ENCODE measurements around the gene RSPH1.

The RSPH1 gene

DNA sequence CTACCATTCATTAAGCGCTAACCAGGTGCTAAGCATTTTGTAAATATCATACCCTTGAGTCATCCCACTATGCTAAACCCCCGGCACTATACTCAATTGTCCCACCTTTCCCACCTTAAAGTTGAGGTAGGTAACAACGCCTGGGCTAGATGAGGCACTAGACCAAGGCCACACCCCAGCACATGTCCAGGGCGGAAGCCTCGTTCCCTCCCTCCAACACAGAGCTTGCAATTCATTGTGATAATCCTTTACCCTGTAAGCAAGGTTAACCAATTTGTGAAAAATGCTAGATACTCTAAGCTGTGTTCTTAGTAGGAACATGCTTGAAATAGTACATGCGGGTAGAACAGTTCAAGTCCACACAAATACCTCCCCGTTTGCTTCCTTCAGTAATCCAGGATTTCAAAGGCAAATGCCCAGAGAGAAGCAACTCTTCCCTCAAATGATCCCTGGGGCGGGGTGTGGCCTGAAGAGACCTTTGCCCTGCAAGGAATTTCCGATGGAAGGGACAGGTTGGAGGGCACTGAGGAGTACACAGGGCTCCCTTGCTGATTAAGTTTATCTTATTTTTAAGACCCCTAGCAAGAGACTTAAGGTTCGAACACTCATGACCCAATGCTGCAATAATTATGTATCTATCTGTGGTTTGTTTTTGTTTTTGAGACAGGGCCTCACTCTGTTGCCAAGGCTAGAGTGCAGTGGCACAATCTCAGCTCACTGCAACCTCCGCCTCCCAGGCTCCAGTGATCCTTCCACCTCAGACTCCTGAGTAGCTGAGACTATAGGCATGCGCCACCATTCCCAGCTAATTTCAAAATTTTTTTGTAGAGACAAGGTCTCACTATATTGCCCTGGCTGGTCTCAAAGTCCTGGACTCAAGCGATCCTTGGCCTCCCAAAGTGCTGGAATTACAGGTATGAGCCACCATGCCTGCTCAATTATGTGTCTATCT lies 2.6 kb downstream of the RSPH1 start:
- H3K4me3 ChIP-seq (ENCODE audit: low read length) = no peak overlapping the region
- no peak overlapping the region for H3K9ac ChIP-seq (ENCODE audit: low read length)
- no peaks in the 10 kb centered on the region for H3K36me3 ChIP-seq (ENCODE audit: control insufficient read depth, low read depth, low read length)
- H3K4me1 ChIP-seq (ENCODE audit: control insufficient read depth, low read depth, low read length) = peaks cover 11% of the 10 kb centered on the region
- H3K9me3 ChIP-seq (ENCODE audit: control insufficient read depth, low read depth, low read length) = no peaks in the 10 kb centered on the region
- peaks cover 10% of the 10 kb centered on the region for H3K27me3 ChIP-seq (ENCODE audit: control insufficient read depth, insufficient read depth, low read length)
- H3K27ac ChIP-seq (ENCODE audit: low read length) = no peak overlapping the region

DNA sequence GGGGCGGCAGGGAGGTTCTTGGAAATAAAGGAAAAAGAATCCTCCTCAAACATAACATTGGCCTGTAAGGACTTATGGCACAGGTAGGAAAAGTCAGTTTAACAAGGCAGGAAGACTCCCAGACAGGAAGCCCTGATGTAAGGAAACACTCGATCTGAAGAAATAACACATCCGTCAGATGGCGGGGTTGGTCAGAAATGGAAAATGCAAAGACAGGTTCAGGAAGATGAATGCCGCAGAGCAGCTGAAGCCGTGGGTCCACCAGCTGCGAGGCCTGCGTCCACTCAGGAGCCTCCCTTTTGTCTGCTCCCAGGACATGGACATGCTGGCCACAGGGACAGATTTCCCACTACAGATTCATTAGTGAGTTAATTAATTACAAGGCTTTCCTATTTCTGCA lies 3.8 kb downstream of the RSPH1 start:
- no peaks in the 10 kb centered on the region for H3K9me3 ChIP-seq (ENCODE audit: control insufficient read depth, low read depth, low read length)
- H3K4me3 ChIP-seq (ENCODE audit: low read length) = no peak overlapping the region
- no peak overlapping the region for H3K9ac ChIP-seq (ENCODE audit: low read length)
- no peak overlapping the region for H3K27ac ChIP-seq (ENCODE audit: low read length)
- peaks cover 10% of the 10 kb centered on the region for H3K27me3 ChIP-seq (ENCODE audit: control insufficient read depth, insufficient read depth, low read length)
- peaks cover 9% of the 10 kb centered on the region for H3K4me1 ChIP-seq (ENCODE audit: control insufficient read depth, low read depth, low read length)
- no peaks in the 10 kb centered on the region for H3K36me3 ChIP-seq (ENCODE audit: control insufficient read depth, low read depth, low read length)

DNA sequence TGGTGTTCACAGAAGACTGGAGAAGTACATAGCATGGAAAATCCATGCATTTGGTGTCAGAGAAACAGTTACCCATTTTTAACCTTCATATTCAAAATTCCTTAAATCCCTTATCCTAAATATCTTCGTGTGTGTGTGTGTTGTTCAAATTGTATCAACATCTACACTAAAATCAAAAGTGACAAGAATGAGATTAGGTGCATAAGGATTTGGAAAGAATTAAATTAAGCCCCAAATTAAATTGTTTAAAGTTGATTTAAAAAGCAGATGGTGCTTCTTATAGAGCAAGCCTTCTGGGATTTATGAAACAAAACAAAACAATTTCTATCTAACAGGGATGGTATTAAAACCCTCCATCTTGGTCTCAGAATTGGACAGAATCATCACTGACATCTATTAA lies 4.7 kb downstream of the RSPH1 start:
- Histone ChIP-seq H3K27me3 (ENCODE audit: control insufficient read depth, insufficient read depth, low read length) (peaks cover 10% of the 10 kb centered on the region), H3K9me3 (ENCODE audit: control insufficient read depth, low read depth, low read length) (no peaks in the 10 kb centered on the region), H3K27ac (ENCODE audit: low read length) (no peak overlapping the region), H3K4me3 (ENCODE audit: low read length) (no peak overlapping the region), H3K9ac (ENCODE audit: low read length) (no peak overlapping the region), H3K4me1 (ENCODE audit: control insufficient read depth, low read depth, low read length) (peaks cover 6% of the 10 kb centered on the region), H3K36me3 (ENCODE audit: control insufficient read depth, low read depth, low read length) (no peaks in the 10 kb centered on the region)

DNA sequence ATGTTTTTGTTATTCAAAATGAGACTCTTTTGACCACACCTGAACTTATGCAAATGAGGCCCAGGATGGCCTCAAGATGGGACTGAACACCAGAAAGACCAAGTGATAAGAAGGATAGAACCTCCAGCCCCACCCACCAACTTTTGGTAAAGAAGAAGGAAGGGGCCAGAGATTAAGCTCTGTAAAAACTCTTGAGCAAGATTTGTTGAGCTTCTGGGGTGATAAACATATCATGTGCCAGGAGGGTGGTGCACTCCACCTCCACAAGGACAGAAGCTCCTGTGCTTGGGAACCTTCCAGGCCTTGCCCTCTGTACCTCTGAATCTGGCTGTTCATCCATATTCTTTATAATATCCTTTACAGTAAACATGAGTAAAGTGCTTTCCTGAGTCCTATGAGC lies 5.3 kb downstream of the RSPH1 start:
- peaks cover 9% of the 10 kb centered on the region for H3K27me3 ChIP-seq (ENCODE audit: control insufficient read depth, insufficient read depth, low read length)
- H3K9ac ChIP-seq (ENCODE audit: low read length) = no peak overlapping the region
- no peak overlapping the region for H3K27ac ChIP-seq (ENCODE audit: low read length)
- peaks cover 4% of the 10 kb centered on the region for H3K4me1 ChIP-seq (ENCODE audit: control insufficient read depth, low read depth, low read length)
- no peak overlapping the region for H3K4me3 ChIP-seq (ENCODE audit: low read length)
- H3K36me3 ChIP-seq (ENCODE audit: control insufficient read depth, low read depth, low read length) = no peaks in the 10 kb centered on the region
- H3K9me3 ChIP-seq (ENCODE audit: control insufficient read depth, low read depth, low read length) = no peaks in the 10 kb centered on the region

DNA sequence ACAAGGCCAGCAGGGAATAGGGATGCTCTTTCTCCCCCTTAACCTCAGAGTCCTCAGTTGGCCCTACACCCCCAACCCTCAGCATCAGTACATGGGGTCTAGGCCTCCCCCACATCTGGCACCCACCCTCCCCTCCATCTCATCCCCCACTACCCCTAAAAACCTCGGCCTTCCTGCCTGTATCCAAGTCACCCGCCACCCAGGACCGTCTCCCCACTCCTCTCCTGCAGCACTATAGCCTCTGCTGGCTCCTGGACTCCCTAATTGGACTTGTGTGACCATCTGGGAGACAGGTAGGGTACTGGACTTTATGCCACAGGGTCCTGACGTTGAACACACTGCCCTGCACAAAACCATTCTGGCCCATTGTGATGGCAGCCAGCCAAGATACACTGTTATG lies 6.0 kb downstream of the RSPH1 start:
- H3K36me3 ChIP-seq (ENCODE audit: control insufficient read depth, low read depth, low read length) = no peaks in the 10 kb centered on the region
- H3K27ac ChIP-seq (ENCODE audit: low read length) = no peak overlapping the region
- H3K9me3 ChIP-seq (ENCODE audit: control insufficient read depth, low read depth, low read length) = no peaks in the 10 kb centered on the region
- H3K9ac ChIP-seq (ENCODE audit: low read length) = no peak overlapping the region
- no peak overlapping the region for H3K4me3 ChIP-seq (ENCODE audit: low read length)
- H3K27me3 ChIP-seq (ENCODE audit: control insufficient read depth, insufficient read depth, low read length) = peaks cover 1% of the 10 kb centered on the region
- H3K4me1 ChIP-seq (ENCODE audit: control insufficient read depth, low read depth, low read length) = no peaks in the 10 kb centered on the region

DNA sequence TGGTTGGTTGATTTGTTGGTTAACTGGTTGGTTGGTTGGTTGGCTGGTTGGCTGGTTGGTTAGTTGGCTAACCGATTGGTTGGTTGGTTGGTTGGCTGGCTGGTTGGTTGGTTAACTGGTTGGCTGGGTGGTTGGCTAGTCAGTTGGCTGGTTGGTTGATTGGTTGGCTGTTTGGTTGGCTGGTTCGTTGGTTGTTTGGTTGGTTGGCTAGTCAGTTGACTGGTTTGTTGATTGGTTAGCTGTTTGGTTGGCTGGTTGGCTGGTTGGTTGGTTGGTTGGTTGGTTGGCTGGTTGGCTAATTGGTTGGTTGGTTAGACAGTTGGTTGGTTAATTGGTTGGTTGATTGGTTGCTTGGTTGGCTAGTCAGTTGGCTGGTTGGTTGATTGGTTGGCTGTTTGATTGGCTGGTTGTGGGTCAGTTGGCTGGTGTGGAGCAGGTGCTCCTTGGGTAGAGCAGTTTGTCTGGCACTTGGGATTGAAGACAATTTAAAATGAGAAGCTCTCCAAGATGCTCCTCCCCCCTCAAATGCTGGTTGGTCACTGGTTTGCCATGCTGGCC lies 6.9 kb downstream of the RSPH1 start:
- no peaks in the 10 kb centered on the region for H3K4me1 ChIP-seq (ENCODE audit: control insufficient read depth, low read depth, low read length)
- no peak overlapping the region for H3K9ac ChIP-seq (ENCODE audit: low read length)
- H3K27me3 ChIP-seq (ENCODE audit: control insufficient read depth, insufficient read depth, low read length) = no peaks in the 10 kb centered on the region
- H3K27ac ChIP-seq (ENCODE audit: low read length) = no peak overlapping the region
- no peaks in the 10 kb centered on the region for H3K9me3 ChIP-seq (ENCODE audit: control insufficient read depth, low read depth, low read length)
- no peak overlapping the region for H3K4me3 ChIP-seq (ENCODE audit: low read length)
- H3K36me3 ChIP-seq (ENCODE audit: control insufficient read depth, low read depth, low read length) = no peaks in the 10 kb centered on the region

DNA sequence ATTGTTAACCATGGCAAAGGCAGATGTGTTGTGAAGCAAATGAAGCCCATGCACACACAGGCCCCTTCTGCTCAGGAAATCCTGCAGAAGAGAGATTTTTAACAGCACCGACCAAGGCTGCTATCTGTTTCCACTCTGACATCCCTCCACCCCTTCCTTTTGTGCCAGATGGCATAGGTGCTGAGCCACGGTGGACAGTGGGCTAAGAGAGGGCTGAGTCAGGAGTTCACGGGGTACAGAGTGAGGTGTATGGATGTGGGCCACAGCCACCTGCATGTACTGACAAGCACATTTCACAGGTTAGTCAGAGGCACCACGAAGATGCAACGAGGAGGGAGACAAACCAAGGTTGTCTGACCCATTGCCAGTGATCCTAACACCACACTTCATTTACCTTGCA lies 9.5 kb downstream of the RSPH1 start:
- H3K27me3 ChIP-seq (ENCODE audit: control insufficient read depth, insufficient read depth, low read length) = no peaks in the 10 kb centered on the region
- H3K9ac ChIP-seq (ENCODE audit: low read length) = no peak overlapping the region
- H3K9me3 ChIP-seq (ENCODE audit: control insufficient read depth, low read depth, low read length) = no peaks in the 10 kb centered on the region
- H3K27ac ChIP-seq (ENCODE audit: low read length) = no peak overlapping the region
- H3K4me3 ChIP-seq (ENCODE audit: low read length) = no peak overlapping the region
- no peaks in the 10 kb centered on the region for H3K36me3 ChIP-seq (ENCODE audit: control insufficient read depth, low read depth, low read length)
- no peaks in the 10 kb centered on the region for H3K4me1 ChIP-seq (ENCODE audit: control insufficient read depth, low read depth, low read length)

DNA sequence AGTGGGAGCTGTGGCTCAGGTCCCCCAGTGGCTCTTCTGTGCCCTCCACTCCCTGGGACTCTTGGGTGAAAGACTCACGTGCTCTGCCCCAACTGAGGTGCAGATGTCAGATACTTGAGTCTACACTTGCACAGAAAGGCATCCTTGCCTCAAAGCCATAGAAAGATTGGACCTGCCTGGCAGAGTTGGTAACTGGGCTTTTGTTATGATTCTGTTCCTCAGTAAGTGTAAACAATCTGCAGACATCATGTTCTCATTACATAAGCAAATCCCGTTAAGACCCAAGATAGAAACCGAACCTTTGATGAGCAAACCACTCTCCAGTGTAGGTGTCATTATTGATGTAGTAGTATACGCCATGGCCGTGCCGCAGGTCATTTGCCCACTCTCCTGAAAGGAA lies 10.0 kb downstream of the RSPH1 start:
- H3K4me3 ChIP-seq (ENCODE audit: low read length) = no peak overlapping the region
- no peak overlapping the region for H3K9ac ChIP-seq (ENCODE audit: low read length)
- no peaks in the 10 kb centered on the region for H3K36me3 ChIP-seq (ENCODE audit: control insufficient read depth, low read depth, low read length)
- no peaks in the 10 kb centered on the region for H3K27me3 ChIP-seq (ENCODE audit: control insufficient read depth, insufficient read depth, low read length)
- H3K9me3 ChIP-seq (ENCODE audit: control insufficient read depth, low read depth, low read length) = no peaks in the 10 kb centered on the region
- H3K27ac ChIP-seq (ENCODE audit: low read length) = no peak overlapping the region
- no peaks in the 10 kb centered on the region for H3K4me1 ChIP-seq (ENCODE audit: control insufficient read depth, low read depth, low read length)

DNA sequence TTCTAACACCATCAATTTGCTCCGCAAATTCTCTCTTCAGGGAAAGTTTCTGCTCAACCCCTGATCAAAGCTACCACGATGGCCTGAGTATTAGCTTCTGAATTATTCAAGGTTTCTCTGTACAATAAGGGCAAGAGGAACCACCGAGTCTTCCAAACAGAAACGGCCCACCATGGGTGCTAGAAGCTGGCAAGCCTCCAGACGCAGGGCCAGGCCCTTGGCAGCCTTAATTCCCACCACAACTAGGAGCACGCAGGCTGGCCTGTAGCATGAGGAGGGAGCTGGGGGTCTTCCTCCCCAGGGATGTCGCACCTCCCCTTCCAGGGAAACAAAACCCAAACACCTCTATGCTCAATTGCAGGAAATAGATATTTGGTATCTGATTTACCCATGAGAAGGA lies 11.1 kb downstream of the RSPH1 start:
- Histone ChIP-seq H3K36me3 (ENCODE audit: control insufficient read depth, low read depth, low read length) (no peaks in the 10 kb centered on the region), H3K27ac (ENCODE audit: low read length) (no peak overlapping the region), H3K4me1 (ENCODE audit: control insufficient read depth, low read depth, low read length) (no peaks in the 10 kb centered on the region), H3K4me3 (ENCODE audit: low read length) (no peak overlapping the region), H3K9ac (ENCODE audit: low read length) (no peak overlapping the region), H3K9me3 (ENCODE audit: control insufficient read depth, low read depth, low read length) (no peaks in the 10 kb centered on the region), H3K27me3 (ENCODE audit: control insufficient read depth, insufficient read depth, low read length) (no peaks in the 10 kb centered on the region)

DNA sequence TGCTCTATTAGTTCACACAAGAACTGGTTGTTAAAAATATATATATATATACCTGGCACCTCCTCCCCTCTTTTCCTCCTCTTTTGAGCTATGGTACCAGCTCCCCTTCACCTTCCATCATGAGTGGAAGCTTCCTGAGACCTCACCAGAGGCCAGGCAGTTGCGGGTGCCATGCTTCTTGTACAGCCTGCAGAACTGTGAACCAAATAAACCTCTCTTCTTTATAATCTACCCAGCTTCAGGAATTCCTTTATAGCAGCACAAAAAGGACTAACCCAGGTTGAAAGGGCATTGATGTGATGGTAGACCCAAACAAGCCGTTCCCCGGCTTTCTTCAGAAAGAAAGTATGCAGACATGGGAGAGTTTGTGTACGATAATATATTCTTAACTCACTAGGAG lies 14.9 kb downstream of the RSPH1 start:
- Histone ChIP-seq H3K9me3 (ENCODE audit: control insufficient read depth, low read depth, low read length) (no peaks in the 10 kb centered on the region), H3K36me3 (ENCODE audit: control insufficient read depth, low read depth, low read length) (no peaks in the 10 kb centered on the region), H3K27ac (ENCODE audit: low read length) (no peak overlapping the region), H3K4me3 (ENCODE audit: low read length) (no peak overlapping the region), H3K4me1 (ENCODE audit: control insufficient read depth, low read depth, low read length) (no peaks in the 10 kb centered on the region), H3K9ac (ENCODE audit: low read length) (no peak overlapping the region), H3K27me3 (ENCODE audit: control insufficient read depth, insufficient read depth, low read length) (no peaks in the 10 kb centered on the region)

DNA sequence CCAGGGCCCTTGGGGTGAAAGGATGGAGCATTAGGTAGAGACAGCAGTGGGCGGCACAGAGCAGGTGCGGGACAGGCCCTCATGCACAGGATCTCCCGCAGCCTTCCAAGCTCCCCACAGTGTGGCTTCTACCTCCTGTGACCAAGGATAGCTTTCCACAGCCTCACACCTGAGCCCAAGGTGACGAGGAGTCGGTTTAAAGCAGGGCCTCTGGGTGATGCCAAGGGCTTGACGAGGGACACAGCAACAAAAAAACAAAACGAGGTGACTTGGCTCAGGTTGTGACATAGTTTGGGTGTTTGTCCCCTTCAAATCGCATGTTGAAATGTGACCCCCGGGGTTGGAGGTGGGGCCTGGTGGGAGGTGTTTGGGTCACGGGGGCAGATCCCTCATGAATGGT lies 15.3 kb downstream of the RSPH1 start:
- no peaks in the 10 kb centered on the region for H3K27me3 ChIP-seq (ENCODE audit: control insufficient read depth, insufficient read depth, low read length)
- H3K27ac ChIP-seq (ENCODE audit: low read length) = no peak overlapping the region
- no peaks in the 10 kb centered on the region for H3K4me1 ChIP-seq (ENCODE audit: control insufficient read depth, low read depth, low read length)
- H3K4me3 ChIP-seq (ENCODE audit: low read length) = no peak overlapping the region
- no peak overlapping the region for H3K9ac ChIP-seq (ENCODE audit: low read length)
- no peaks in the 10 kb centered on the region for H3K9me3 ChIP-seq (ENCODE audit: control insufficient read depth, low read depth, low read length)
- H3K36me3 ChIP-seq (ENCODE audit: control insufficient read depth, low read depth, low read length) = no peaks in the 10 kb centered on the region

DNA sequence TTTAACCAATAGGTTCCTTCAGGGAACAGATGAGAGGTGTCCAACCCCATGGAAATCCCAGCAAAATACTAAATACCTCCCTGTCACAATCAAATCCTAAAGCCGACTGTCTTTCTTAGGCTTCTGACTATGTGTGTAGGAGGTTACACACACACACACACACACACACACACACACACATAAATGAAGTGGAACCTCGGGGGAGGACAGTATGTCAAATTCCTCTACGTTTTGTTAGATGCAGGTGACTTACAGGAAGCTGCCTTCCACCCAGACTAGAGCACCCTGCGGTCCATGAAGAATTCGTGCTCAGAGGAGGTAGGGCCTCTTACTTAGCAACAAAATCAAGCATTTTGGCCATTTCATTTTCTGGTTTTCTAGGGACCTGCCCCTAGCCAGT lies 16.4 kb downstream of the RSPH1 start:
- no peak overlapping the region for H3K27ac ChIP-seq (ENCODE audit: low read length)
- no peaks in the 10 kb centered on the region for H3K36me3 ChIP-seq (ENCODE audit: control insufficient read depth, low read depth, low read length)
- H3K4me1 ChIP-seq (ENCODE audit: control insufficient read depth, low read depth, low read length) = no peaks in the 10 kb centered on the region
- H3K4me3 ChIP-seq (ENCODE audit: low read length) = no peak overlapping the region
- H3K9ac ChIP-seq (ENCODE audit: low read length) = no peak overlapping the region
- H3K27me3 ChIP-seq (ENCODE audit: control insufficient read depth, insufficient read depth, low read length) = no peaks in the 10 kb centered on the region
- H3K9me3 ChIP-seq (ENCODE audit: control insufficient read depth, low read depth, low read length) = no peaks in the 10 kb centered on the region

Data from iPS-18a (cell line).